Measurements from ENCODE around the gene HDAC4.

Gene HDAC4

DNA sequence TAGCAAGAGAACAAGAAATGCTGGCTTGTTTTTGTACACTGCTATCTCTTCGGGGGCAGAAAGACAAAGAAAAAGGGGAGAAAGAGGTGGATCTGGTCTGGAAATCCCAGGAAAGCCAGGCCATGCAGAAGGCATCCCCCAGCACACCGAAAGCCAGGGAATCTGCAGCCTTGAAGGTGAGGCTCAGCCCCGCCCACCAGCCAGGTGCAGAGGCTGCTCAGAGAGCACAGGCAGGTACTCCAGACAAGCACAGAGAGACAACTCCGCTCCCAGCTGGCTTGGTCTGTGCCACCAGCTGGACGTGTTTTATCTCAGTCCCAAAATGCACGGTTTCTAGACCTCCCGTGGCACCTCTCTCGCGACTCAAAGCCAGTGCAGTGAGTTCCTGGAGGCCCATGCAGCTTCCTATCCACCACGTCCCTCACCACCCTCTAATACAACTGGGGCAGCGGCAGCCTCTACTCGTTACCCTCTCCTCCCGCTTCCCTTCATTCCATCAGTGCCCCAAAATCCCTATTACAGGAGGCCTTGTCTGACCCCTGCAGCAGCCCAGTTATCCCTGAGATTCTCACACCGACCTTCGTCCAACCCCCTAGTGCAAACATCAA lies 62.8 kb downstream of the HDAC4 start:
- in situ Hi-C loops (cut with HindIII; ENCODE audit: low pct_unique_long_range_greater_than_20kb, low sequenced_read_pairs) = no loop called here
- TF ChIP-seq JUND (IDR thresholded peaks at IDR 0.05; ENCODE audit: low read depth) = no peak
- no peak for DNase-seq (ENCODE audit: low read depth in 1 of 2, low spot score in 1 of 2)

DNA sequence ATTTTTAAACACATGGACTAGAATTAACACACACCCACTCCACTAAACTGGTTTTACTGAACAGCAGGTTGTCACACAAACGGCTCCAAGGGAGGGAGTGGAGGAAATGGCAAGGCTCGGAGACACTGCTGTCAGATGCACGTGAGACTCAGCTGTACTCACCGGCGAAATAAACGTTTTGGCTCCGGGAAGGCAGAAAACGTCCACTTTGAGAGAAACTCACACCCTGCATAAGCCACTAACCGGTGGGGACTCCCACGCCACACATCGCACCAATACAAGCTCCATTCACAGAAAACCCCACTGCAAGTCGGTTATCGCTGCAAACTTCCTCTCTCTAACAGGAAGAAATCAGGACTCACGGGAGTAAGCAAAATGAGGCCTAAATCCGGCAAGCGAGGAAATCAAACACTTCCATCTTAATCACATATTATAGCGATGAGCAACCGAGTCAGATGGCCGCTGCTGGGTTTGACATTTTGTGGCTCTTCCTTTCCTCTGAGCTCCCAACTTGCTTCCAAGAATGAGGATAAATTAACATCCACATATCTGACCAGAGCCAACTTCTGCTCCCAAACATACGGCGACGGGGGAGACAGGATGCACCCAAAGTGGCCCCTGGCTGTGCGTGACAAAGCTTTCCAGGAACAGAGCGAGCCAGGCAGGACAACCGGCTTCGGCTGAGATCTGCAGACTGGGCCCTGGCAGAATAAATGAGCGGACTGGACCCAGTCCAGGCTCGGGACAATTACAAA lies 63.5 kb downstream of the HDAC4 start:
- DNase-seq (ENCODE audit: low read depth in 1 of 2, low spot score in 1 of 2) = no peak
- no peak for TF ChIP-seq JUND (IDR thresholded peaks at IDR 0.05; ENCODE audit: low read depth)
- in situ Hi-C loops (cut with HindIII; ENCODE audit: low pct_unique_long_range_greater_than_20kb, low sequenced_read_pairs) = no loop called here

- no peak for DNase-seq (ENCODE audit: low read depth in 1 of 2, low spot score in 1 of 2)
- in situ Hi-C loops (cut with HindIII; ENCODE audit: low pct_unique_long_range_greater_than_20kb, low sequenced_read_pairs) = no loop called here
- no peak for TF ChIP-seq JUND (IDR thresholded peaks at IDR 0.05; ENCODE audit: low read depth)
These were observed 69.3 kb downstream of the HDAC4 start for GRCh38 chr2:239331560-239331959.

GRCh38 chr2:239330836-239331235 lies 70.0 kb downstream of the HDAC4 start:
- no peak for TF ChIP-seq JUND (IDR thresholded peaks at IDR 0.05; ENCODE audit: low read depth)
- in situ Hi-C loops (cut with HindIII; ENCODE audit: low pct_unique_long_range_greater_than_20kb, low sequenced_read_pairs) = no loop called here

GRCh38 chr2:239329972-239330572 lies 70.7 kb downstream of the HDAC4 start:
- in situ Hi-C loops (cut with HindIII; ENCODE audit: low pct_unique_long_range_greater_than_20kb, low sequenced_read_pairs) = no loop called here
- no peak for TF ChIP-seq JUND (IDR thresholded peaks at IDR 0.05; ENCODE audit: low read depth)
- no peak for DNase-seq (ENCODE audit: low read depth in 1 of 2, low spot score in 1 of 2)

More at GRCh38 chr2:239330836-239331235, 70.0 kb downstream of the HDAC4 start:
- no peak for DNase-seq (ENCODE audit: low read depth in 1 of 2, low spot score in 1 of 2)

DNA sequence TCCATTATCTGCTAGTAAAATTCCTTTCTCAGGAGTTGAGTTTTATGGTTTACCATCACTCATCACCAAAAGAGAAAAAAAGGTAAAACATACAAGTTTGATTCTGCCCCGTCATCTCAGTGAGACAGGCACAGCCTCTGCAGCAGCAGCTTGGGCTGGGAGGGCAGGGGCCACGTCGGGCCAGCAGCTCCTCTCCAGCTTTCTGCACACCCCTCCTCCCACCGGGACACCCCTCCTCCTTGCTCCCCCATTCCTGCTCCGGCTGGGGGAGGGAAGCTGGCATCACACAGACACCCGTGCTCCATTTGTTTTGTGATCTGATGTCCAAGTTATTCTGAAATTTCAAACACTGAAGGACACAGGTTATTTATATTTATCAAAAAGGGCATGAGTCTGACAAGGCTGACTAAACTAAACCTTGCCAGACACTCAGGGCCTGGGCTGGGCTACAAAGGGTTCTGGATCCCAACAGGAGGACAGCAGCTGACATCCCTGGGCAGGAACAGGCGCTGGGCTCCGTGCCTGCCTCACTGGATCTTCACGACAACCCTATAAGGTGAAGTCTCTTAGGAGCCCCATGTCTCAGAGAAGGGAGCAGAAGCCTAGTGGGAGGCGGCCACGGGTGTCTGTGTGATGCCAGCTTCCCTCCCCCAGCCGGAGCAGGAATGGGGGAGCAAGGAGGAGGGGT lies 71.4 kb downstream of the HDAC4 start:
- no peak for TF ChIP-seq JUND (IDR thresholded peaks at IDR 0.05; ENCODE audit: low read depth)
- in situ Hi-C loops (cut with HindIII; ENCODE audit: low pct_unique_long_range_greater_than_20kb, low sequenced_read_pairs) = no loop called here

GRCh38 chr2:239328351-239329191 lies 72.2 kb downstream of the HDAC4 start:
- in situ Hi-C loops (cut with HindIII; ENCODE audit: low pct_unique_long_range_greater_than_20kb, low sequenced_read_pairs) = no loop called here
- no peak for TF ChIP-seq JUND (IDR thresholded peaks at IDR 0.05; ENCODE audit: low read depth)
- no peak for DNase-seq (ENCODE audit: low read depth in 1 of 2, low spot score in 1 of 2)

More for the DNA sequence above, 71.4 kb downstream of the HDAC4 start:
- DNase-seq (ENCODE audit: low read depth in 1 of 2, low spot score in 1 of 2) = no peak

GRCh38 chr2:239327536-239328350 lies 73.1 kb downstream of the HDAC4 start:
- no peak for DNase-seq (ENCODE audit: low read depth in 1 of 2, low spot score in 1 of 2)
- in situ Hi-C loops (cut with HindIII; ENCODE audit: low pct_unique_long_range_greater_than_20kb, low sequenced_read_pairs) = no loop called here
- TF ChIP-seq JUND (IDR thresholded peaks at IDR 0.05; ENCODE audit: low read depth) = no peak

GRCh38 chr2:239326831-239327535 lies 73.8 kb downstream of the HDAC4 start:
- DNase-seq (ENCODE audit: low read depth in 1 of 2, low spot score in 1 of 2) = no peak
- in situ Hi-C loops (cut with HindIII; ENCODE audit: low pct_unique_long_range_greater_than_20kb, low sequenced_read_pairs) = no loop called here
- no peak for TF ChIP-seq JUND (IDR thresholded peaks at IDR 0.05; ENCODE audit: low read depth)

GRCh38 chr2:239324456-239324855 lies 76.4 kb downstream of the HDAC4 start:
- in situ Hi-C loops (cut with HindIII; ENCODE audit: low pct_unique_long_range_greater_than_20kb, low sequenced_read_pairs) = no loop called here
- no peak for DNase-seq (ENCODE audit: low read depth in 1 of 2, low spot score in 1 of 2)
- TF ChIP-seq JUND (IDR thresholded peaks at IDR 0.05; ENCODE audit: low read depth) = no peak

GRCh38 chr2:239323447-239323846 lies 77.4 kb downstream of the HDAC4 start:
- in situ Hi-C loops (cut with HindIII; ENCODE audit: low pct_unique_long_range_greater_than_20kb, low sequenced_read_pairs) = no loop called here
- no peak for TF ChIP-seq JUND (IDR thresholded peaks at IDR 0.05; ENCODE audit: low read depth)
- no peak for DNase-seq (ENCODE audit: low read depth in 1 of 2, low spot score in 1 of 2)
